Measurements from ENCODE around the gene WDR88.
"Not testable (repeated sequence)": the region's sequence is repeated elsewhere in the genome, so short reads cannot be mapped to it uniquely, and the experiment has no call there.

Gene WDR88

DNA sequence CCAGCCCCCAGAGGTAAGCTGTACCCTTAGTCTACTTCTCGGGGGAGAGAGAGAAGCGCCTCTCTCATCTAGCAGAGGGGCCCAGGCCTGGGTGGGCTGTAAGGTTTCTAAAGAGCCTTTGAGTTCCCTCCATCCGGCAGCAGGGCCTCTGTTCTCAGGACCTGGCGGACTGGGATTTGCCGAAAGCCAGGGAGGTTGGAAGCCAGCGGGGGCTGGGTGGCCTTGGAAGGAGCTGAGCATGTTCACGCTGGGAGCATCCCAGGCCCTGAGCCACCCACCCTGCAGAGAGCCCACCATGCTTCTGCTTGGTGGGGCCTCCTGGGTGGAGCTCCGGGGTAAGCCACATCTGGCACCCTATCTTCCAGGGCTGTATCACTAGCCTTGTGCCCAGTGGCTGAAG lies 86.0 kb downstream of the WDR88 start:
- DNase-seq (ENCODE audit: extremely low read depth, low read depth) = no peak
- TF ChIP-seq, protein P1, sequence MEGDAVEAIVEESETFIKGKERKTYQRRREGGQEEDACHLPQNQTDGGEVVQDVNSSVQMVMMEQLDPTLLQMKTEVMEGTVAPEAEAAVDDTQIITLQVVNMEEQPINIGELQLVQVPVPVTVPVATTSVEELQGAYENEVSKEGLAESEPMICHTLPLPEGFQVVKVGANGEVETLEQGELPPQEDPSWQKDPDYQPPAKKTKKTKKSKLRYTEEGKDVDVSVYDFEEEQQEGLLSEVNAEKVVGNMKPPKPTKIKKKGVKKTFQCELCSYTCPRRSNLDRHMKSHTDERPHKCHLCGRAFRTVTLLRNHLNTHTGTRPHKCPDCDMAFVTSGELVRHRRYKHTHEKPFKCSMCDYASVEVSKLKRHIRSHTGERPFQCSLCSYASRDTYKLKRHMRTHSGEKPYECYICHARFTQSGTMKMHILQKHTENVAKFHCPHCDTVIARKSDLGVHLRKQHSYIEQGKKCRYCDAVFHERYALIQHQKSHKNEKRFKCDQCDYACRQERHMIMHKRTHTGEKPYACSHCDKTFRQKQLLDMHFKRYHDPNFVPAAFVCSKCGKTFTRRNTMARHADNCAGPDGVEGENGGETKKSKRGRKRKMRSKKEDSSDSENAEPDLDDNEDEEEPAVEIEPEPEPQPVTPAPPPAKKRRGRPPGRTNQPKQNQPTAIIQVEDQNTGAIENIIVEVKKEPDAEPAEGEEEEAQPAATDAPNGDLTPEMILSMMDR (IDR thresholded peaks at IDR 0.05; ENCODE audit: low read depth, low read length, missing control alignments) = no peak
- no peak overlapping the region for H3K4me3 ChIP-seq (replicated peaks; ENCODE audit: low read depth, low read length)

DNA sequence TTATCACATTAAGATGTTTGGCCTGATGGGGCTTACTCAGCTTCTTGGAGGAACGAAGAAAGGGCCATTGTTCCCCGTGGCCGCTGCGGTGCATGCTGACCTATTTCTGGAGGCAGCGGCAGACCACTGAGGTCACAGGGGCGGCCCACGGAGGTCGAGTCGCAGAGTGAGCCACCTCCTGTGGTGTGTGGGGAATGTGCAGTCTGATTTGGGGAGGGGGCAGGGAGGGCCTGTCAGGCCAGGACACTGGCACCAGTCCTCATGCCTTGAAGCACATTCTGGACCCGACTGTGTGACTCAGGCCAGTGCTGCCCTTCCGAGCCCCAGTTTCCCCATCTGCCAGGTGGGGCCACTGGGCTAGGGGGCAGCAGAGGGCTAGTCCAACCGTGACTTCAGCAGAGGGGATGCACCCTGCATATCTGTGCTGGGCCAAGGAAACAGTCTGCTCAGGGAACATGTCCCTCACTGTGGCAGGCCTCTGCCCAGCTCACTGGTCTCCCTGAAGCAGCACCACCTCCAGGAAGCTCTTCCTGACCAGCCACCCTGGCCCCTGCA lies 87.4 kb downstream of the WDR88 start:
- no peak for DNase-seq (ENCODE audit: extremely low read depth, low read depth)
- TF ChIP-seq, protein P1 (IDR thresholded peaks at IDR 0.05; ENCODE audit: low read depth, low read length, missing control alignments) = peak; percentile 38
- no peak overlapping the region for H3K4me3 ChIP-seq (replicated peaks; ENCODE audit: low read depth, low read length)

DNA sequence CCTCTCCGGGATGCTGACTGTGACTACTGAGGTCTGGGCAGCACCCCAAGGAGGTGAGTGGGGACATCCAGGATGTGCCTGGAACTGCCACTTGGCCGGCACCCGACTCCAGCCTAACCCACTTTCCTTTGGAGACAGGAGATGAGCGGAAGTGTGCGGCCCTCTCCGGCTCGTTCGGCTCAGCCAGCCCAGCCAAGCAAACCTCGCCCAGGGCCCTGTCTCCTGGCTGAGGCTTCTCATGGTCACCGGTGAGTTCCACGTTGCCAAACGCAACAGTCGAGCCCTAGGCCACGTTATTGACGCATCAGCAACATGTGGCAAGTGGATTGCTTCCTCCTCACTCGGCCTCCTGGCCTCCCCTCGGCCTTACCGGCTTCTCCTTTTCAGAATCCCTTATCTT lies 88.2 kb downstream of the WDR88 start:
- no peak overlapping the region for H3K4me3 ChIP-seq (replicated peaks; ENCODE audit: low read depth, low read length)
- TF ChIP-seq, protein P1 (IDR thresholded peaks at IDR 0.05; ENCODE audit: low read depth, low read length, missing control alignments) = no peak
- no peak for DNase-seq (ENCODE audit: extremely low read depth, low read depth)

DNA sequence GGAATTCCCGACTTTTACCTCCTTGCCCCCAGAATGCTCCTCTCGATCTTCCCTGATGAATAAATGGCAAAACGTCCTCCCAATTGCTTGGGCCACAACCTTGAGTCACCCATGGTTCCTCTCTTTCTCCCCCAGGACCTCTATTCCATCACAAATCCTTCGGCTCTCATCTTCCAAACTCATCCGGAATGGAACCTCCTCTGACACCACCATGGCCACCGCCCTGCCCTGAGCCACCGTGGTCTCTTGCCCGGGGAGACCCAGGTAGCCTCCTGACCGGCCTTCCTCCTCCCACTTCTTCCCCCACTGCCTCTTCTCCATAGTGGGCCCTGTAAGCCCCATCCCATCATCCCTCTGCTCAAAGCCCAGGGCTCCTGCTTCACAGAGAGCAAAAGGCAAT lies 88.8 kb downstream of the WDR88 start:
- no peak for DNase-seq (ENCODE audit: extremely low read depth, low read depth)
- no peak overlapping the region for H3K4me3 ChIP-seq (replicated peaks; ENCODE audit: low read depth, low read length)
- TF ChIP-seq, protein P1 (IDR thresholded peaks at IDR 0.05; ENCODE audit: low read depth, low read length, missing control alignments) = no peak

DNA sequence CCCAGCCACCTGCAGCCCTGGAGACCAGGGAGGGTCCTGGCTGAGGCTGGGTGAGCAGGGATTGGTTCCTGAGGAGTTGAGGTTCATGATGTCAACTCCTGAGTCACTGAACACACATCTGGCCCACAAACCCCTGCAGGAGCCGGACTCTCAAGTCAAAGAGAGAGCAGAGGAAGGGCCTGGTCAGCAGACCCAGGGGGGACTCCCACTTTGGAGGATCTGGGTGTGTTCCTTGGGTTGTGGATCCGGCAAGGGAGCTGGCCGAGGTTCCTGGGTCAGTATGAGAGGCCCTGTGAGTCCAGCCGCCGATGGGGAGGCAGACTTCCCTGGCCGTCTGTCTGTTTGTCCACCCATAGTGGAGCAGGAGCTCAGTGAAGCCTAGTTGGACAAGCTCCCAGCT lies 89.7 kb downstream of the WDR88 start:
- H3K4me3 ChIP-seq (replicated peaks; ENCODE audit: low read depth, low read length) = no peak overlapping the region
- TF ChIP-seq, protein P1 (IDR thresholded peaks at IDR 0.05; ENCODE audit: low read depth, low read length, missing control alignments) = no peak
- DNase-seq (ENCODE audit: extremely low read depth, low read depth) = no peak

DNA sequence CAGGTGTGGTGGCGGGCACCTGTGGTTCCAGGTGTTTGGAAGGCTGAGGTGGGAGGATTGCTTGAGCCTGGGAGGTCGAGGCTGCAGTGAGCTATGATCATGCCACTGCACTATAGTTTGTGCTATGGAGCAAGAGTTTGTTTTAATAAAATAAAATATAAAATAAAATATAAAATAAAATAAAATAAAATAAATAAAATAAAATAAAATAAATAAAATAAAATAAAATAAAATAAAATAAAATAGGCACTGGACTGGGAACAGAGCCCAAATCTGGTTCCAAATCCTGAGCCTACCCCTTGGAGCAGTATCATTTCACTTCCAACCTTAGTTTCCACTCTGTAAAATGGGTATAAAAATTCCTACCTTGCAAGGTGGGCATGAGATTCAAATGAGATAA lies 90.3 kb downstream of the WDR88 start:
- not testable (repeated sequence) for DNase-seq (ENCODE audit: extremely low read depth, low read depth); H3K4me3 ChIP-seq (replicated peaks; ENCODE audit: low read depth, low read length)

DNA sequence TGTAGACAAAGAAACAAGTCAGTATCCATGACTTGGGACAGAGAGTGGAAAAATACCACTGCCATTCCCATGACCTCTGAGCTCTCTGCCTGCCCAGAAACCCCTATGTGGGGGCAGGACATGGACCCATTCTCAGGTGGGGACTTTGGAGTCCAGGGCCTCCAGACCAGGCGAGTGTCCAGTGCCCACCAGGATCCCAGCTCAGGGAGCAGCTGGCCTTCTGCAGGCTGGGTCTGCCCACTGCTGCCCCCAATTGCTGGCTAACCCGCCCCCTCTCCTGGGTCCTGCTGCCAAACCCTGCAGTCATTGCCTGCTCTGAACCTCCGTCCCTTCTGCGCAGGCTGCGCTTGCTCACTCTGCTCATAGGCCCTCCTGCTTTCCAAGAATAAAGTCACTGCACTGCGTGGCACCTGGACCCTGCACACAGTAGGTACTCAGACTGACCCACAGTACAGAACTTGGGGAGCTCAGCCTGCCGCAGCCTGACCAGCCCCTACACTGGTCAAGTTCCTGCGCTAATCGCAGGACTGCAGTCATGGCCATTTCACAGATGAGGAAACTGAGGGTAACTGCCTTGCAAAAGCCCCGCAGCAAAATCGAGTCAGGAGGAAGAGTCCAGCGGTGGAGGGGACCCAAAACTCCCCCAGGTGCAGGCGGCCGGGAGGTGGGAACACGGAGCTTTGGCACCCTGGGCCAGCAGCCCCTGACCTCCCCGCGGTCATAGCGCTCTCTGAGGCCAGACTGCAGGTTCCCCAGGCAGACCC lies 93.0 kb downstream of the WDR88 start:
- no peak for DNase-seq (ENCODE audit: extremely low read depth, low read depth)
- no peak overlapping the region for H3K4me3 ChIP-seq (replicated peaks; ENCODE audit: low read depth, low read length)
- TF ChIP-seq, protein P1 (IDR thresholded peaks at IDR 0.05; ENCODE audit: low read depth, low read length, missing control alignments) = no peak

All from HFF-Myc (cell line).